Trophoblast cell (in vitro differentiated cells and primary cell): ENCODE measurements around the gene MAGI1.

Experiments used
- DNase-seq, 2 donors: peaks; one replicate each; pipeline ENCODE4 v3.0.0-alpha.2; 2016
- H2AFZ ChIP-seq: 2 replicates; pipeline ENCODE4 v1.6.1; 2013; ENCODE audit warnings: low read length, moderate library complexity, mild to moderate bottlenecking; ENCODE audit not compliant: insufficient read depth, poor library complexity
- H2AK5ac ChIP-seq: 2 replicates; pipeline ENCODE4 v1.6.1; 2013; ENCODE audit warnings: mild to moderate bottlenecking, low read length
- H2BK120ac ChIP-seq: 2 replicates; pipeline ENCODE4 v1.6.1; 2013; ENCODE audit warnings: low read length, mild to moderate bottlenecking, moderate library complexity; ENCODE audit not compliant: insufficient read depth, poor library complexity
- H2BK12ac ChIP-seq: 2 replicates; pipeline ENCODE4 v1.6.1; 2013; ENCODE audit warnings: mild to moderate bottlenecking, low read length, moderate library complexity
- H2BK5ac ChIP-seq: 2 replicates; pipeline ENCODE4 v1.6.1; 2013; ENCODE audit warnings: low read length, low read depth, moderate library complexity, mild to moderate bottlenecking; ENCODE audit not compliant: poor library complexity
- H3K14ac ChIP-seq: 2 replicates; pipeline ENCODE4 v1.6.1; 2013; ENCODE audit warnings: mild to moderate bottlenecking, low read length
- H3K18ac ChIP-seq: 2 replicates; pipeline ENCODE4 v1.6.1; 2013; ENCODE audit warnings: mild to moderate bottlenecking, low read length
- H3K23ac ChIP-seq: 2 replicates; pipeline ENCODE4 v1.6.1; 2013; ENCODE audit warnings: low read length
- H3K27ac ChIP-seq: 2 replicates; pipeline ENCODE4 v1.5.1; 2013; ENCODE audit warnings: low read depth, mild to moderate bottlenecking, inconsistent platforms, low read length, moderate library complexity
- H3K27me3 ChIP-seq: 2 replicates; pipeline ENCODE4 v1.6.1; 2013; ENCODE audit warnings: inconsistent platforms, mild to moderate bottlenecking, low read length, moderate library complexity; ENCODE audit not compliant: insufficient read depth
- H3K36me3 ChIP-seq, 2 experiments: 1 replicate in 1 of 2; 2 replicates in 1 of 2; pipeline ENCODE4 v1.6.1; 2013; ENCODE audit warnings: low read length in 2 of 2, mild to moderate bottlenecking in 2 of 2, moderate library complexity in 1 of 2; ENCODE audit not compliant: insufficient read depth in 2 of 2, control insufficient read depth in 1 of 2
- H3K4ac ChIP-seq: 2 replicates; pipeline ENCODE4 v1.6.1; 2013; ENCODE audit warnings: low read depth, mild to moderate bottlenecking, low read length, moderate library complexity
- H3K4me1 ChIP-seq, 2 experiments: 1 replicate in 1 of 2; 2 replicates in 1 of 2; pipeline ENCODE4 v1.6.1; 2013; ENCODE audit warnings: low read length in 2 of 2, mild to moderate bottlenecking in 2 of 2, moderate library complexity in 1 of 2; ENCODE audit not compliant: insufficient read depth in 2 of 2, control insufficient read depth in 1 of 2
- H3K4me2 ChIP-seq: 2 replicates; pipeline ENCODE4 v1.6.1; 2013; ENCODE audit warnings: inconsistent platforms, mild to moderate bottlenecking, low read length, moderate library complexity
- H3K4me3 ChIP-seq: 2 replicates; pipeline ENCODE4 v1.5.1; 2013; ENCODE audit warnings: mild to moderate bottlenecking, low read depth, low read length, inconsistent platforms
- H3K79me1 ChIP-seq: one replicate; pipeline ENCODE4 v1.6.1; 2013; ENCODE audit warnings: low read length
- H3K79me2 ChIP-seq: 2 replicates; pipeline ENCODE4 v1.6.1; 2013; ENCODE audit warnings: low read length, mild to moderate bottlenecking; ENCODE audit not compliant: control insufficient read depth, insufficient read depth, poor library complexity
- H3K9ac ChIP-seq: 2 replicates; pipeline ENCODE4 v1.6.1; 2013; ENCODE audit warnings: mild to moderate bottlenecking, low read length
- H3K9me3 ChIP-seq: 2 replicates; pipeline ENCODE4 v1.6.1; 2013; ENCODE audit warnings: low read depth, mild to moderate bottlenecking, control low read depth, inconsistent platforms, low read length; ENCODE audit not compliant: insufficient read depth
- H4K12ac ChIP-seq: 2 replicates; pipeline ENCODE4 v1.6.1; 2013; ENCODE audit warnings: low read depth, mild to moderate bottlenecking, low read length, moderate library complexity
- H4K8ac ChIP-seq: 2 replicates; pipeline ENCODE4 v1.6.1; 2013; ENCODE audit warnings: low read depth, mild to moderate bottlenecking, low read length, moderate library complexity
- H4K91ac ChIP-seq: one replicate; pipeline ENCODE4 v1.6.1; 2013; ENCODE audit warnings: low read depth, mild to moderate bottlenecking, low read length, moderate library complexity
- WGBS: extraction: QIAGEN DNeasy Blood & Tissue Kit; methylation state at CpG from one replicate; pipeline ENCODE4 v1.1.7; 2013; ENCODE audit warnings: missing lambda C conversion rate; ENCODE audit not compliant: insufficient read length, insufficient coverage; ENCODE audit errors: extremely low coverage; 5-methylcytosine and 5-hydroxymethylcytosine counted together

The MAGI1 gene

DNA sequence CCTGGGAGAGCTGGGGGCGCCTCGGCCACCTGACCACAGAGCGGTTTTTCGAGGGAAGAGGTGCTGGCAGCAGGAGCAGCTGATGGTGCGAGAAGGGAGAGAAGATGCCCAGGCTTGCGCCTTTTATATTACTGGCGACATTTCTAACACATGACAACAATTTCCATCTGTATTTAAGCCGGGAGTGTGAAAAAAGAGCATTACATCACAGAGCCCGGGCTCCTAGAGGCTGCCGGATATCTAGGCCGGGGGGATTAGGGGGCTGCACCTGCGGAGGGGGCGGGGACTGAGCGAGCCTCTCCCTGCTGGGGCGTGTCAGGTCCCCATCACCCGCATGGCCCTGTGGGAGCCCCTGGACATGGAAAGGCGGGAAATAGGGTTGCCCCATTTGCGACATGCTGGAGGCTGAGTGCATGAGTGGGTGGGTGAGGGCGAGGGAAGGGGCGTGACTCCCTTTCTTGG, 440.7 kb downstream of the MAGI1 start:
- Histone ChIP-seq H3K14ac (no peak overlapping the region), H3K4me3 (no peak overlapping the region), H2BK5ac (no peak overlapping the region), H3K4me2 (peak overlapping the region; percentile 70), H3K4ac (no peak overlapping the region), H4K12ac (no peak overlapping the region), H3K9me3 (no peaks in the 10 kb centered on the region), H3K18ac (no peak overlapping the region), H4K8ac (no peak overlapping the region), H3K36me3 (no peaks in the 10 kb centered on the region), H3K27me3 (peaks cover 5% of the 10 kb centered on the region), H4K91ac (no peak overlapping the region), H3K23ac (no peak overlapping the region), H3K4me1 (peaks cover 7 to 9% of the 10 kb centered on the region in 2 experiments), H3K79me2 (no peaks in the 10 kb centered on the region), H3K27ac (no peak overlapping the region), H2AFZ (no peak overlapping the region), H3K79me1 (no peaks in the 10 kb centered on the region), H2BK120ac (no peak overlapping the region), H2BK12ac (no peak overlapping the region), H3K9ac (no peak overlapping the region), H2AK5ac (no peak overlapping the region)
- no CpG with 5 or more reads among the region's 20 CpGs for WGBS
- no peak for DNase-seq

- no peak overlapping the region for H3K14ac ChIP-seq
- WGBS, result no CpG with 5 or more reads among the region's 34 CpGs
- H3K4ac ChIP-seq, result no peak overlapping the region
- H2BK12ac ChIP-seq, result no peak overlapping the region
- H3K27ac ChIP-seq, result no peak overlapping the region
- no peak overlapping the region for H2BK5ac ChIP-seq
- H2AK5ac ChIP-seq, result no peak overlapping the region
- H4K91ac ChIP-seq, result no peak overlapping the region
- peak overlapping the region; percentile 70 for H3K4me2 ChIP-seq
- peak overlapping the region; percentile 35 for H2AFZ ChIP-seq
- H4K8ac ChIP-seq, result no peak overlapping the region
- no peak overlapping the region for H3K9ac ChIP-seq
- H3K79me2 ChIP-seq, result no peaks in the 10 kb centered on the region
- peaks cover 5% of the 10 kb centered on the region for H3K27me3 ChIP-seq
- no peak overlapping the region for H3K23ac ChIP-seq
- H4K12ac ChIP-seq, result peak overlapping the region; percentile 59
- H3K79me1 ChIP-seq, result no peaks in the 10 kb centered on the region
- H2BK120ac ChIP-seq, result no peak overlapping the region
- H3K9me3 ChIP-seq, result no peaks in the 10 kb centered on the region
- H3K4me3 ChIP-seq, result peak overlapping the region; percentile 49
- H3K18ac ChIP-seq, result no peak overlapping the region
- peaks cover 7 to 9% of the 10 kb centered on the region in 2 experiments for H3K4me1 ChIP-seq
- H3K36me3 ChIP-seq, result no peaks in the 10 kb centered on the region
- DNase-seq, result no peak
Measured at GRCh38 chr3:65597226-65597951, 441.3 kb downstream of the MAGI1 start.

DNA sequence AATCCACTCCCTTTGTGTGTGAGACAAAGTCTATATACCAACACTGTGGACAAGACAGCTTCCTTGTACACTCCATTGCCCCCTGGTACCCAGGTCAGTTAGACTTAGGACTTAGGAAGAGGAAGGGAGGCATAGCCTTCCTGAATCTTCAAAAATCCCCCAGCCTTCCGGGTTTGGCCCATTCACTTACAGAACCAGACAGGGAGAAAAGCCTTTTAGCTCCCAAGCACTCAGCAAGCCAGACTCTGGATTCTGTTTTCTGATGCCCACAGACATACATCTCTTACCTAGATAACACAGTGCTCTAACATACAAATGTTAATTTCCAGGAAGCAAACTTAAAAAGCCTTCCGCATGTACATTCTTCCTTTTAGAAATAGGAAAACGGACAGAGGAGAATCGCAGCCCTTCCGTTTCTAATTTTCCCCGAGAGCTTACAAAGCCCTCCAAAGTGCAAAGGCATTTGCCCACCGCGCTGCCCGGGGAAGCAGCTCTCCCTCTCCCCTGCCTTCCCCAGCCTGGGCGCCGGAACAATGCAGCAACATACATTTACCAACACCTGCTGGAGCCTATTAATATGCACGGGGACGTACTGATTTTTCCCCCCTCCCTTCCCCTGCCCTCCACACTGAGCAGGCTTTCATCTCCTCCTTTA, 442.0 kb downstream of the MAGI1 start:
- Histone ChIP-seq H2BK5ac (no peak overlapping the region), H3K9ac (no peak overlapping the region), H3K18ac (no peak overlapping the region), H4K91ac (no peak overlapping the region), H2AFZ (no peak overlapping the region), H3K14ac (no peak overlapping the region), H3K79me1 (no peaks in the 10 kb centered on the region), H3K36me3 (no peaks in the 10 kb centered on the region), H4K12ac (no peak overlapping the region), H3K79me2 (no peaks in the 10 kb centered on the region), H2AK5ac (no peak overlapping the region), H4K8ac (no peak overlapping the region), H2BK12ac (no peak overlapping the region), H3K4ac (no peak overlapping the region), H3K27me3 (peaks cover 5% of the 10 kb centered on the region), H3K23ac (no peak overlapping the region), H3K27ac (no peak overlapping the region), H3K4me3 (no peak overlapping the region), H2BK120ac (no peak overlapping the region), H3K4me1 (peaks cover 7 to 9% of the 10 kb centered on the region in 2 experiments), H3K9me3 (no peaks in the 10 kb centered on the region), H3K4me2 (peak overlapping the region; percentile 55)
- WGBS, result no CpG with 5 or more reads among the region's 13 CpGs
- no peak for DNase-seq

DNA sequence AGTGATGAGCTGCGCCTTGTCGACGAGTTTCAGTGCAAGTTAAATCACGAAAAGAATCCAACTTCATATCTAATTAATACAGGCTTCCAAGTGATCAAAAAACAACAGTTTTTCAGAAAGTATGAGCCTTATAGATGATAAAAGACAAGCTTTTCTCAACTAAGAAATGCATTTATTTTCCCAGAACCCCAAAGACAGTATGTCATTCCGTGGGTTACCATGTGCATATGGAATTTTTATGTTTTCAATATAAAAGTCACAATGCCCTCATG, 442.8 kb downstream of the MAGI1 start:
- H3K4me3 ChIP-seq, result no peak overlapping the region
- no CpG with 5 or more reads among the region's 5 CpGs for WGBS
- no peak overlapping the region for H3K4me2 ChIP-seq
- no peak for DNase-seq
- H3K9me3 ChIP-seq, result no peaks in the 10 kb centered on the region
- no peaks in the 10 kb centered on the region for H3K36me3 ChIP-seq
- H3K79me2 ChIP-seq, result no peaks in the 10 kb centered on the region
- peaks cover 7 to 9% of the 10 kb centered on the region in 2 experiments for H3K4me1 ChIP-seq
- no peak overlapping the region for H3K4ac ChIP-seq
- H3K27ac ChIP-seq, result no peak overlapping the region
- no peak overlapping the region for H3K23ac ChIP-seq
- no peak overlapping the region for H2BK12ac ChIP-seq
- no peak overlapping the region for H3K18ac ChIP-seq
- H2BK120ac ChIP-seq, result no peak overlapping the region
- H2AK5ac ChIP-seq, result no peak overlapping the region
- H4K91ac ChIP-seq, result no peak overlapping the region
- no peaks in the 10 kb centered on the region for H3K79me1 ChIP-seq
- no peak overlapping the region for H3K9ac ChIP-seq
- no peak overlapping the region for H4K8ac ChIP-seq
- no peak overlapping the region for H2AFZ ChIP-seq
- H4K12ac ChIP-seq, result no peak overlapping the region
- H3K27me3 ChIP-seq, result peaks cover 5% of the 10 kb centered on the region
- H3K14ac ChIP-seq, result no peak overlapping the region
- H2BK5ac ChIP-seq, result no peak overlapping the region
